Measurements from ENCODE around the gene DUS2. TPM values are rescaled to one million over a fixed set of nuclear protein-coding genes. Genes with fewer than 3 reads are reported as not detected.
"Not testable (repeated sequence)": the region's sequence is repeated elsewhere in the genome, so short reads cannot be mapped to it uniquely, and the experiment has no call there.

The DUS2 gene
- total and polyA plus RNA-seq, 8 donors = 2.7 to 6.2 (median 4.5) TPM

DNA sequence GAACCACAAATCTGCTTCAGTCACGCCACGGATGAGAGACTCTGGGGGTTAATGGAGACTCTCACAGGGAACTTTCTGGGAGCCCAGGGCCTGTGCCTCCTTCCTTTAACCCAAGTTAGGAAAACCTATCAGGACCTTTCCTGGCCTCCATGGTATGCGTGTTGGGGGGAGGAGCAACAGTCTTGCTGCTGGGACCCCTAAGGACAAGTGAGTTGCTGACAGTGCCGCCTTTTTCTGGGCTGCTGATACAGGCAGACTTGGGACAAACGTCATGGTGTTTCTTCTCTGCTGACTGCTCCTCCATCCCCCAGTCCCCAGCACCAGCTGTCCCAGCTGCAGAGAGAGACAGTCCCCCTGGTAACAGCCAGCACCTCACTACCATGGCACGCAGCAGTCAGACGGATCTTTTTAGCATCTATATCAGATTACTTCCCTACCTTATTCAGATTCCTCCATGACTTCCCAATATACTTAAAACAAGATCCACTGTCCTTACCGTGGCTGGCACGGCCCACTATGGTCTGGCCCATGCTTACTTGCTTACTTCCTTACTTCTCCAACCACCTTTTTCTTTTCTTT lies 13.8 kb upstream of the DUS2 start:
- intact Hi-C loops (cut with DNase I) = no loop called here
- FAIRE-seq = no peak
- H3K36me3 ChIP-seq = no peaks in the 10 kb centered on the region
- no peak for TF ChIP-seq CTCF (IDR thresholded peaks at IDR 0.05)
- no peak for DNase-seq
- 57 to 61% methylated on average over 9 of the region's 9 CpGs for WGBS, 2 donors
- no peak overlapping the region for H3K27ac ChIP-seq
- no peak overlapping the region for H3K4me3 ChIP-seq
- H3K9me3 ChIP-seq = no peaks in the 10 kb centered on the region
- no peak for ATAC-seq
- no peaks in the 10 kb centered on the region for H3K4me1 ChIP-seq
- no peaks in the 10 kb centered on the region for H3K27me3 ChIP-seq

DNA sequence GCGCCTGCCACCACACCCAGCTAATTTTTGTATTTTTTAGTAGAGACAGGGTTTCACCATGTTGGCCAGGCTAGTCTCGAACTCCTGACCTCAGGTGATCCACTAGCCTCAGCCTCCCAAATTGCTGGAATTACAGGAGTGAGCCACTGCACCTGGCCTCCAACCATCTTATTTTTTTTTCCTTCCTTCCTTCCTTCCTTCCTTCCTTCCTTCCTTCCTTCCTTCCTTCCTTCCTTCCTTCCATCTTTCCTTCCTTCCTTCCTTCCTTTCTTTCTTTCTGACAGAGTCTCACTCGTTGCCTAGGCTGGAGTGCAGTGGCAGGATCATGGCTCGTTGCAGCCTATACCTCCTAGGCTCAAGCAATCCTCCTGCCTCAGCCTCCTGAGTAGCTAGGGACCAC lies 13.2 kb upstream of the DUS2 start:
- 53 to 65% methylated on average over 4 of the region's 4 CpGs for WGBS, 2 donors
- H3K27me3 ChIP-seq; H3K4me1 ChIP-seq; H3K27ac ChIP-seq; H3K4me3 ChIP-seq; intact Hi-C loops (cut with DNase I); DNase-seq; H3K9me3 ChIP-seq; FAIRE-seq; ATAC-seq; H3K36me3 ChIP-seq: not testable (repeated sequence)

GRCh38 chr16:68013440-68013839 lies 9.6 kb upstream of the DUS2 start:
- Histone ChIP-seq H3K9me3 (no peaks in the 10 kb centered on the region), H3K4me3 (no peak overlapping the region), H3K27me3 (no peaks in the 10 kb centered on the region), H3K4me1 (no peaks in the 10 kb centered on the region), H3K27ac (no peak overlapping the region), H3K36me3 (no peaks in the 10 kb centered on the region)
- intact Hi-C loops (cut with DNase I) = no loop called here
- TF ChIP-seq CTCF (IDR thresholded peaks at IDR 0.05) = no peak
- ATAC-seq (no peak), FAIRE-seq (no peak), DNase-seq (no peak)
- 29 to 48% methylated on average over 1 of the region's 1 CpG for WGBS, 2 donors

DNA sequence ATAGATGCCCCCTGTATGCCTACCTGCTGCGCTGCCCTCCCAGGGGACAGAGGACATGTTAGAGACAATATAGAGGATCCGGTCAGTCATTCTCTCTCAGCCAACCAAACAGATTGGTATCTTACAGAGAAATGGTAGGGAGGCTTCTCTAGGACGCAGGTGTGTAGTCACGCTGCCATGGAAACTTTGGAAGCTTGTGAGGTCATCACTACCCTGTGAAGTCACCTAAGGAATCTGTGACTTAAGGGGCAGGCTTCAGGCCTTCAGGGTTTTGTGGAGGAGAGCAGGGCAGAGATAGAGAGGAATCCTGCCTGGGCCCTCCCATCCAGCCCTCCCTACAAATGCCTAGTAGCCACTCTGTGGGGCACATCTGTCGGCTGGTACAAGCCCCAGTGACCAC lies 7.4 kb upstream of the DUS2 start, which contains the start of gene DPEP2NB:
Gene DPEP2NB, minus strand, starts transcription at position 231 of the 400 bp plus-strand sequence. Its CDS starts 141 bp downstream, at position 90.
- FAIRE-seq = no peak
- intact Hi-C loops (cut with DNase I) = no loop called here

DNA sequence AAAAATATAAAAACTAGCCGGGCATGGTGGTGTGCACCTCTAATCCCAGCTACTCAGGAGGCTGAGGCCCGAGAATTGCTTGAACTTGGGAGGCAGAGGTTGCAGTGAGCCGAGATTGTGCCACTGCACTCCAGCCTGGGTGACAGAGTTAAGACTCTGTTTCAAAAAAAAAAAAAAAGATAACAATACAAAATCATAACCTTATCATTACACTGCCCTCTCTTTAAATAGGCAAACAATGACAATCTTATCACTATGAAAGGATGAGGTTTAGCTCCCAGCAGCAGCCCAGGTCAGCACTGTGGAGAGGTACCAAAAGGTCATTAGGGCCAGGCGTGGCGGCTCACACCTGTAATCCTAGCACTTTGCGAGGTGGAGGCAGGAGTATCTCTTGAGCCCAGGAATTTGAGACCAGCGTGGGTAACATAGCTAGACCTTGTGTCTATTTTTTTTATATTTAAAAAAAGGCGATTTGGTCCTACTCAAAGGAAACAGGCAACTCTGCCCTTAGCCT lies 3.9 kb upstream of the DUS2 start:
- Histone ChIP-seq H3K9me3 (no peaks in the 10 kb centered on the region), H3K4me3 (no peak overlapping the region), H3K4me1 (peaks cover 10 to 17% (median 13%) of the 10 kb centered on the region in 3 donors), H3K27ac (no peak overlapping the region), H3K27me3 (no peaks in the 10 kb centered on the region), H3K36me3 (no peaks in the 10 kb centered on the region)
- no peak for FAIRE-seq
- intact Hi-C loops (cut with DNase I) = no loop called here
- ATAC-seq = no peak
- no peak for TF ChIP-seq CTCF (IDR thresholded peaks at IDR 0.05)
- WGBS, 2 donors = 59 to 72% methylated on average over 8 of the region's 8 CpGs
- no peak for DNase-seq

More for the DNA sequence above, 7.4 kb upstream of the DUS2 start, which contains the start of gene DPEP2NB:
- Histone ChIP-seq H3K9me3 (no peaks in the 10 kb centered on the region), H3K4me3 (no peak within 1 kb of the TSS), H3K27me3 (no peaks in the 10 kb centered on the region), H3K36me3 (no peaks in the 10 kb centered on the region), H3K27ac (no peak within 1 kb of the TSS), H3K4me1 (no peaks in the 10 kb centered on the region)
- ATAC-seq (no peak), DNase-seq (no peak)
- 64 to 79% methylated on average over 5 of the region's 5 CpGs for WGBS, 2 donors
- TF ChIP-seq CTCF (IDR thresholded peaks at IDR 0.05) = no peak
